Astrocyte (in vitro differentiated cells and primary cell): ENCODE measurements around the gene AMOTL2.

Experiments
- CTCF ChIP-seq: IDR thresholded peaks from 2 replicates; pipeline ENCODE4 v1.5.1; 2011; ENCODE audit warnings: low read depth, mild to moderate bottlenecking, inconsistent platforms, low read length, moderate library complexity; ENCODE audit not compliant: insufficient read depth
- EZH2 ChIP-seq: IDR thresholded peaks from 2 replicates; pipeline ENCODE4 v1.6.1; 2012; ENCODE audit warnings: mild to moderate bottlenecking, low read length, inconsistent platforms; ENCODE audit not compliant: insufficient read depth

GRCh38 chr3:134356411-134357040 lies 17.7 kb downstream of the AMOTL2 start:
- TF ChIP-seq CTCF (no peak), EZH2 (no peak)
